ENCODE data around the gene CELA3A. TPM values are rescaled to one million over a fixed set of nuclear protein-coding genes. Genes with fewer than 3 reads are reported as not detected.
"Not testable (repeated sequence)": the region's sequence is repeated elsewhere in the genome, so short reads cannot be mapped to it uniquely, and the experiment has no call there.

Gene CELA3A
- total RNA-seq, 1 donor from 2014 or later: not detected

DNA sequence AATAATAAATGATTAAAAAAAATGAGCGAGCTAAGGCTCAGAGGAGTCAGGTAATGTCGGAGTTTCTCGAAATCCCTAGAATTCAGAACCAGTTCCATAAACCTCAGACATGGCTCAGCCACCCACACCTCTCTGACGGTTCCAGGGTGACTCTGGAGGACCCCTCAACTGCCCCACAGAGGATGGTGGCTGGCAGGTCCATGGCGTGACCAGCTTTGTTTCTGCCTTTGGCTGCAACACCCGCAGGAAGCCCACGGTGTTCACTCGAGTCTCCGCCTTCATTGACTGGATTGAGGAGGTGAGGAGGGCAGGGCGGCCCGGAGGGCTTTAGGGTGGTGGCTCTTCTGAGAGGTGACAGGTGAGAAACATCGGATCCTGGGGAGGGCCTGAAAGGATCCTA is 15.1 kb upstream of the CELA3A start:
- not testable (repeated sequence) for H3K9me3 Mint-ChIP-seq (ENCODE audit: unreplicated experiment); H3K36me3 ChIP-seq (ENCODE audit: insufficient read depth, low read length); H3K9me3 ChIP-seq (ENCODE audit: insufficient read depth, low read depth, low read length); DNase-seq (ENCODE audit: low read depth); H3K4me3 Mint-ChIP-seq (ENCODE audit: unreplicated experiment); H2AFZ ChIP-seq (ENCODE audit: low read depth, low read length); FAIRE-seq; H3K4me2 ChIP-seq (ENCODE audit: low read length); H4K20me1 ChIP-seq (ENCODE audit: insufficient read depth, low read length); H3K36me3 Mint-ChIP-seq (ENCODE audit: low read depth, unreplicated experiment); H3K27ac Mint-ChIP-seq (ENCODE audit: unreplicated experiment); H3K27ac ChIP-seq (ENCODE audit: low read depth, low read length); H3K4me1 Mint-ChIP-seq (ENCODE audit: low read depth, unreplicated experiment); H3K4me1 ChIP-seq (ENCODE audit: insufficient read depth, low read length); H3K9ac ChIP-seq (ENCODE audit: low read length); H3K4me3 ChIP-seq (ENCODE audit: insufficient read depth, low read depth, low read length); H3K79me2 ChIP-seq (ENCODE audit: insufficient read depth, low read length); H3K27me3 Mint-ChIP-seq (ENCODE audit: low read depth, unreplicated experiment); H3K27me3 ChIP-seq (ENCODE audit: insufficient read depth, low read length)

DNA sequence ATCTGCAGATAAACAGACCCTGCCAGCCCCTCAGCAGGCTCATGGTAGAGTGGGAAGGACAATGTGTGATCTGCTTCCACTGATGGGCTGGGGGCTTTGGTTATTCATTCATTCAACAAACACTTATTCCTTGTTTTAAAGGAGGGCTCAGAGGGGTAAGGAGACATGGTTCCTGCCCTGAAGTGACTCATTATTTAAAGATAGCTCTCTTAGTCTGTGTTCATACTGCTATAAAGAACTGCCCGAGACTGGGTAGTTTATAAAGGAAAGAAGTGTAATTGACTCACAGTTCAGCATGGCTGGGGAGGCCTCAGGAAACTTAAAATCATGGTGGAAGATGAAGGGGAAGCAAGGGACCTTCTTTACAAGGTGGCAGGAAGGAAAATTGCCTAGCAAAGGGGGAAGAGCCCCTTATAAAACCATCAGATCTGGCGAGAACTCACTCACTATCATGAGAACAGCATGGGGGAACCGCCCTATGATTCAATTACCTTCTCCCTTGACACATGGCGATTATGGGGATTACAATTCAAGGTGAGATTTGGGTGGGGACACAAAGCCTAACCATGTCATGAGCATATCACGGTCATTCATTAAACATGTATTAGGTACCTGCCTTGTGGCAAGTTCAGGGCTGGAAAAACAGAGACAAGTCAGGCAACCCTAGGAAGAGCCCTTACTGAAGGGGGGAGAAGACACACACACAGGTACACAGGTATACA is 11.6 kb upstream of the CELA3A start:
- H3K4me2 ChIP-seq (ENCODE audit: low read length); FAIRE-seq: not testable (repeated sequence)

DNA sequence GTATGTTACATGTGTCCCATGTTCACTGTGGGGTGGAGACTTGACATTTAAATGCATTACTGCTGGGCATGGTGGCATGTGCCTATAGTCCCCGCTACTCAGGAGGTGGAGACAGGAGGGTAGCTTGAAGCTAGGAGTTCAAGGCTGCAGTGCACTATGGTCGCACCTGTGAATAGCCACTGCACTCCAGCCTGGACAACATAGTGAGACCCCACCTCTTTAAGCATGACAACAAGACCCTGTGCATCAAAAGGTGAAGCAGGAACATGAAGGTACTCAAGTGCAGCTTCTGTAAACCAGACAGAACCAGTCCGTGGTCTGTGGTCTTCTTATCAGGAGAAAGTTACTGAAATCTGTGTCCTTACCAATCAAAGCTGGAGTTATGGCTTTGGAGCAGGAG is 9.3 kb upstream of the CELA3A start:
- not testable (repeated sequence) for H4K20me1 ChIP-seq (ENCODE audit: insufficient read depth, low read length); H3K4me1 ChIP-seq (ENCODE audit: insufficient read depth, low read length); H3K9me3 Mint-ChIP-seq (ENCODE audit: unreplicated experiment); H3K79me2 ChIP-seq (ENCODE audit: insufficient read depth, low read length); H3K4me3 ChIP-seq (ENCODE audit: insufficient read depth, low read depth, low read length); H3K27ac Mint-ChIP-seq (ENCODE audit: unreplicated experiment); H3K9me3 ChIP-seq (ENCODE audit: insufficient read depth, low read depth, low read length); H3K4me3 Mint-ChIP-seq (ENCODE audit: unreplicated experiment); H3K9ac ChIP-seq (ENCODE audit: low read length); H2AFZ ChIP-seq (ENCODE audit: low read depth, low read length); H3K27ac ChIP-seq (ENCODE audit: low read depth, low read length); H3K4me2 ChIP-seq (ENCODE audit: low read length); H3K27me3 ChIP-seq (ENCODE audit: insufficient read depth, low read length); H3K36me3 ChIP-seq (ENCODE audit: insufficient read depth, low read length); H3K4me1 Mint-ChIP-seq (ENCODE audit: low read depth, unreplicated experiment); H3K27me3 Mint-ChIP-seq (ENCODE audit: low read depth, unreplicated experiment); H3K36me3 Mint-ChIP-seq (ENCODE audit: low read depth, unreplicated experiment); DNase-seq (ENCODE audit: low read depth); FAIRE-seq

More for the DNA sequence above, 11.6 kb upstream of the CELA3A start:
- H3K4me1 ChIP-seq (ENCODE audit: insufficient read depth, low read length); H3K9ac ChIP-seq (ENCODE audit: low read length); H2AFZ ChIP-seq (ENCODE audit: low read depth, low read length); H3K27me3 ChIP-seq (ENCODE audit: insufficient read depth, low read length); H3K9me3 ChIP-seq (ENCODE audit: insufficient read depth, low read depth, low read length); H3K36me3 ChIP-seq (ENCODE audit: insufficient read depth, low read length); H3K4me3 ChIP-seq (ENCODE audit: insufficient read depth, low read depth, low read length); H3K79me2 ChIP-seq (ENCODE audit: insufficient read depth, low read length); H3K27ac Mint-ChIP-seq (ENCODE audit: unreplicated experiment); H3K36me3 Mint-ChIP-seq (ENCODE audit: low read depth, unreplicated experiment); H3K27ac ChIP-seq (ENCODE audit: low read depth, low read length); H3K4me3 Mint-ChIP-seq (ENCODE audit: unreplicated experiment); H4K20me1 ChIP-seq (ENCODE audit: insufficient read depth, low read length); H3K27me3 Mint-ChIP-seq (ENCODE audit: low read depth, unreplicated experiment); DNase-seq (ENCODE audit: low read depth); H3K4me1 Mint-ChIP-seq (ENCODE audit: low read depth, unreplicated experiment); H3K9me3 Mint-ChIP-seq (ENCODE audit: unreplicated experiment): not testable (repeated sequence)

DNA sequence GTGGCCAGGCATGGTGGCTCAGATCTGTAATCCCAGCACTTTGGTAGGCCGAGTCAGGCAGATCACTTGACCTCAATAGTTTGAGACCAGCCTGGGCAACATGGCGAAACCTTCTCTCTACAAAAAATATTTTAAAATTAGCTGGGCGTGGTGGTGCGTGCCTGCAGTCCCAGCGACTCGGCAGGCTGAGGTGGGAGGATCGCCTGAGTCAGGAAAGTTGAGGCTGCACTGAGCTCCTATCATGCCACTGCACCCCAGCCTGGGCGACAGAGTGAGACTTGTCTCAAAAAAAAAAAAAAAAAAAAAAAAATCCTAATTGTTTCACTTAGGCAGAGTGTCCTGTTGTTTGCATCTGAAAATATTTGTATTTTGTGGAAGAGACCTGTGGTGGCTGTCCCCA is 6.7 kb upstream of the CELA3A start:
- not testable (repeated sequence) for FAIRE-seq; H3K36me3 Mint-ChIP-seq (ENCODE audit: low read depth, unreplicated experiment); H3K79me2 ChIP-seq (ENCODE audit: insufficient read depth, low read length)

DNA sequence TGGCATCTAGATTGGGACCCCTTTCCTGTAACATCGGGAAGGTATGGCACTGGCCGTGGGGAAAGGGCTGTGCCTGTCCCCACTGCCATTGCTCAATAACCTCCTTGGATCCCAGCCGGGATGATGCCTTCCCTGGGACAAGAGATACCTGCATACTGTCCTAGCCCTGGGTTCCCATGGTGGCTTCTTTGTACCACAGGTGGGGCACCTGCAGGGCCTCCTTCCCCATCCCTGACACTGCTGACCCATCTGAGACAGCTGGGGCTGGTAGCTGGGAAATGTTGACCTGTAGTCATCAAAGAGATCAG is 4.8 kb upstream of the CELA3A start:
- H3K9me3 ChIP-seq (ENCODE audit: insufficient read depth, low read depth, low read length); H3K27ac ChIP-seq (ENCODE audit: low read depth, low read length); H3K4me3 Mint-ChIP-seq (ENCODE audit: unreplicated experiment); H3K36me3 Mint-ChIP-seq (ENCODE audit: low read depth, unreplicated experiment); FAIRE-seq; H4K20me1 ChIP-seq (ENCODE audit: insufficient read depth, low read length); H3K4me3 ChIP-seq (ENCODE audit: insufficient read depth, low read depth, low read length); H3K4me2 ChIP-seq (ENCODE audit: low read length); H3K4me1 Mint-ChIP-seq (ENCODE audit: low read depth, unreplicated experiment); H3K27ac Mint-ChIP-seq (ENCODE audit: unreplicated experiment); H3K27me3 ChIP-seq (ENCODE audit: insufficient read depth, low read length); H2AFZ ChIP-seq (ENCODE audit: low read depth, low read length); H3K9ac ChIP-seq (ENCODE audit: low read length); DNase-seq (ENCODE audit: low read depth); H3K9me3 Mint-ChIP-seq (ENCODE audit: unreplicated experiment); H3K27me3 Mint-ChIP-seq (ENCODE audit: low read depth, unreplicated experiment); H3K79me2 ChIP-seq (ENCODE audit: insufficient read depth, low read length); H3K36me3 ChIP-seq (ENCODE audit: insufficient read depth, low read length); H3K4me1 ChIP-seq (ENCODE audit: insufficient read depth, low read length): not testable (repeated sequence)

More for the DNA sequence above, 6.7 kb upstream of the CELA3A start:
- not testable (repeated sequence) for H3K9me3 ChIP-seq (ENCODE audit: insufficient read depth, low read depth, low read length); H3K4me1 ChIP-seq (ENCODE audit: insufficient read depth, low read length); H3K9me3 Mint-ChIP-seq (ENCODE audit: unreplicated experiment); H3K4me1 Mint-ChIP-seq (ENCODE audit: low read depth, unreplicated experiment); H3K4me3 ChIP-seq (ENCODE audit: insufficient read depth, low read depth, low read length); H3K27ac Mint-ChIP-seq (ENCODE audit: unreplicated experiment); H3K27me3 ChIP-seq (ENCODE audit: insufficient read depth, low read length); H3K4me2 ChIP-seq (ENCODE audit: low read length); H3K27ac ChIP-seq (ENCODE audit: low read depth, low read length); H4K20me1 ChIP-seq (ENCODE audit: insufficient read depth, low read length); DNase-seq (ENCODE audit: low read depth); H3K4me3 Mint-ChIP-seq (ENCODE audit: unreplicated experiment); H3K36me3 ChIP-seq (ENCODE audit: insufficient read depth, low read length); H2AFZ ChIP-seq (ENCODE audit: low read depth, low read length); H3K9ac ChIP-seq (ENCODE audit: low read length); H3K27me3 Mint-ChIP-seq (ENCODE audit: low read depth, unreplicated experiment)

GRCh38 chr1:21997891-21998623 is 3.4 kb upstream of the CELA3A start:
- not testable (repeated sequence) for H3K4me1 ChIP-seq (ENCODE audit: insufficient read depth, low read length); H2AFZ ChIP-seq (ENCODE audit: low read depth, low read length); H3K4me2 ChIP-seq (ENCODE audit: low read length); H3K27ac ChIP-seq (ENCODE audit: low read depth, low read length); FAIRE-seq; H3K9ac ChIP-seq (ENCODE audit: low read length); H4K20me1 ChIP-seq (ENCODE audit: insufficient read depth, low read length); H3K27me3 ChIP-seq (ENCODE audit: insufficient read depth, low read length); H3K36me3 Mint-ChIP-seq (ENCODE audit: low read depth, unreplicated experiment); H3K4me1 Mint-ChIP-seq (ENCODE audit: low read depth, unreplicated experiment); H3K9me3 Mint-ChIP-seq (ENCODE audit: unreplicated experiment); DNase-seq (ENCODE audit: low read depth); H3K4me3 ChIP-seq (ENCODE audit: insufficient read depth, low read depth, low read length); H3K27me3 Mint-ChIP-seq (ENCODE audit: low read depth, unreplicated experiment); H3K4me3 Mint-ChIP-seq (ENCODE audit: unreplicated experiment); H3K79me2 ChIP-seq (ENCODE audit: insufficient read depth, low read length); H3K9me3 ChIP-seq (ENCODE audit: insufficient read depth, low read depth, low read length); H3K36me3 ChIP-seq (ENCODE audit: insufficient read depth, low read length); H3K27ac Mint-ChIP-seq (ENCODE audit: unreplicated experiment)

Data from astrocyte (in vitro differentiated cells and primary cell).